GM23338 (cell line): Measurements from ENCODE around the gene HMCES.
A peak's percentile ranks its signal among the peaks of the same experiment; 100 is the strongest.
"Not testable (repeated sequence)": the region's sequence is repeated elsewhere in the genome, so short reads cannot be mapped to it uniquely, and the experiment has no call there.

Experiments used
- CREB1 ChIP-seq: fragments of 250-450 bp; sonication (Bioruptor Pico); IDR thresholded peaks from 2 replicates; pipeline ENCODE4 v1.5.0; 2020; ENCODE audit warnings: low read depth, mild to moderate bottlenecking, moderate library complexity
- EZH2 ChIP-seq: fragments of 200-600 bp; sonication (generic); IDR thresholded peaks from one replicate; pipeline ENCODE4 v1.8.0; 2017; ENCODE audit warnings: antibody characterized with exemption, mild to moderate bottlenecking, low read depth; ENCODE audit not compliant: unreplicated experiment
- EZH2phosphoT487 ChIP-seq: fragments of 200-600 bp; sonication (generic); IDR thresholded peaks from one replicate; pipeline ENCODE4 v1.8.1; 2018; ENCODE audit warnings: antibody characterized with exemption; ENCODE audit not compliant: unreplicated experiment
- JUNB ChIP-seq: IDR thresholded peaks from one replicate; pipeline ENCODE4 v1.6.1; 2016; ENCODE audit warnings: antibody characterized with exemption; ENCODE audit not compliant: unreplicated experiment
- NANOG ChIP-seq: IDR thresholded peaks from 2 replicates; pipeline ENCODE4 v1.6.1; 2016; ENCODE audit warnings: antibody characterized with exemption, borderline replicate concordance
- POLR2AphosphoS5 ChIP-seq: IDR thresholded peaks from 2 replicates; pipeline ENCODE4 v1.6.1; 2016; ENCODE audit warnings: antibody characterized with exemption, low read depth
- STAT1 ChIP-seq: IDR thresholded peaks from one replicate; pipeline ENCODE4 v1.6.1; 2016; ENCODE audit warnings: antibody characterized with exemption; ENCODE audit not compliant: unreplicated experiment
- ZNF331 ChIP-seq: fragments of 250-450 bp; sonication (Bioruptor Pico); IDR thresholded peaks from 2 replicates; pipeline ENCODE4 v1.5.0; 2020; ENCODE audit warnings: low read depth, mild to moderate bottlenecking, moderate library complexity
- TF ChIP-seq, protein P1 (sequence below): fragments of 250-450 bp; sonication (Bioruptor Pico); IDR thresholded peaks from 2 replicates; pipeline ENCODE4 v1.5.0; 2020; ENCODE audit warnings: mild to moderate bottlenecking, moderate library complexity
- TF ChIP-seq, protein P2 (sequence below), 2 experiments: fragments of 200-600 bp in 1 of 2; sonication (generic) in 1 of 2; conservative IDR thresholded peaks; 2 replicates each; pipeline versions ENCODE4 v1.5.1 to v1.6.1; 2016 to 2017; ENCODE audit warnings: antibody characterized with exemption in 2 of 2, low read depth in 2 of 2, mild to moderate bottlenecking in 2 of 2, moderate library complexity in 1 of 2
- TF ChIP-seq, protein P3 (sequence below): IDR thresholded peaks from one replicate; pipeline ENCODE4 v1.6.1; 2018; ENCODE audit warnings: antibody characterized with exemption; ENCODE audit not compliant: unreplicated experiment
- TF ChIP-seq, protein P4 (sequence below): IDR thresholded peaks from 2 replicates; pipeline ENCODE4 v1.6.1; 2016; ENCODE audit warnings: antibody characterized with exemption

DNA sequence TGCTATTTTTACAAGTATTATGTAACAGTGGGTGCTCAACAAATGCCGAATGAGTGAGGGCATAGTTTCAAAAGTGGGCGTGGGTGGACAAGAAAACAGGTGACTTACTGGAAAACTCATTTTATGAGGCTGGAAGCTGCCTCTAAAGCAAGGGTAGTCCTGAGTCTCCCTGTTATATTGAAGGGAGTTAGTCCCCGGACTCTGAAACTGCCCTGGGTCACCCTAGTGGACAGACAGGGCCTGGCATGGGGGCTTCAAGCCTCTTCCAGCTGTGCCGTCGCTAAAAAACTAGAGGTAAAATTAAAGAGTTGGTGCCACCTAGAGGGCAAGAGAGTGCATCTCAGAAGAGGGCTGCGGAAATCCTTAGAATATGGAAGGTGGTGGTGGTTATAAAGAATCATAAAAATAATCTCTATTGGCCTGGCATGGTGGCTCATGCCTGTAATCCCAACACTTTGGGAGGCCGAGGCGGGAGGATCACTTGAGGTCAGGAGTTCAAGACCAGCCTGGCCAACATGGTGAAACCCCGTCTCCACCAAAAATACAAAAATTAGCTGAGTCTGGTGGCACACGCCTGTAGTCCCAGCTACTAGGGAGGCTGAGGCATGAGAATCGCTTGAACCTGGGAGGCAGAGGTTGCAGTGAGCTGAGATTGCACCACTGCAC lies 32.9 kb upstream of the HMCES start:
- TF ChIP-seq EZH2phosphoT487; POLR2AphosphoS5; ZNF331 (CRISPR knock-in tag); STAT1; EZH2; NANOG; CREB1; JUNB: not testable (repeated sequence)
- TF ChIP-seq, protein P1, sequence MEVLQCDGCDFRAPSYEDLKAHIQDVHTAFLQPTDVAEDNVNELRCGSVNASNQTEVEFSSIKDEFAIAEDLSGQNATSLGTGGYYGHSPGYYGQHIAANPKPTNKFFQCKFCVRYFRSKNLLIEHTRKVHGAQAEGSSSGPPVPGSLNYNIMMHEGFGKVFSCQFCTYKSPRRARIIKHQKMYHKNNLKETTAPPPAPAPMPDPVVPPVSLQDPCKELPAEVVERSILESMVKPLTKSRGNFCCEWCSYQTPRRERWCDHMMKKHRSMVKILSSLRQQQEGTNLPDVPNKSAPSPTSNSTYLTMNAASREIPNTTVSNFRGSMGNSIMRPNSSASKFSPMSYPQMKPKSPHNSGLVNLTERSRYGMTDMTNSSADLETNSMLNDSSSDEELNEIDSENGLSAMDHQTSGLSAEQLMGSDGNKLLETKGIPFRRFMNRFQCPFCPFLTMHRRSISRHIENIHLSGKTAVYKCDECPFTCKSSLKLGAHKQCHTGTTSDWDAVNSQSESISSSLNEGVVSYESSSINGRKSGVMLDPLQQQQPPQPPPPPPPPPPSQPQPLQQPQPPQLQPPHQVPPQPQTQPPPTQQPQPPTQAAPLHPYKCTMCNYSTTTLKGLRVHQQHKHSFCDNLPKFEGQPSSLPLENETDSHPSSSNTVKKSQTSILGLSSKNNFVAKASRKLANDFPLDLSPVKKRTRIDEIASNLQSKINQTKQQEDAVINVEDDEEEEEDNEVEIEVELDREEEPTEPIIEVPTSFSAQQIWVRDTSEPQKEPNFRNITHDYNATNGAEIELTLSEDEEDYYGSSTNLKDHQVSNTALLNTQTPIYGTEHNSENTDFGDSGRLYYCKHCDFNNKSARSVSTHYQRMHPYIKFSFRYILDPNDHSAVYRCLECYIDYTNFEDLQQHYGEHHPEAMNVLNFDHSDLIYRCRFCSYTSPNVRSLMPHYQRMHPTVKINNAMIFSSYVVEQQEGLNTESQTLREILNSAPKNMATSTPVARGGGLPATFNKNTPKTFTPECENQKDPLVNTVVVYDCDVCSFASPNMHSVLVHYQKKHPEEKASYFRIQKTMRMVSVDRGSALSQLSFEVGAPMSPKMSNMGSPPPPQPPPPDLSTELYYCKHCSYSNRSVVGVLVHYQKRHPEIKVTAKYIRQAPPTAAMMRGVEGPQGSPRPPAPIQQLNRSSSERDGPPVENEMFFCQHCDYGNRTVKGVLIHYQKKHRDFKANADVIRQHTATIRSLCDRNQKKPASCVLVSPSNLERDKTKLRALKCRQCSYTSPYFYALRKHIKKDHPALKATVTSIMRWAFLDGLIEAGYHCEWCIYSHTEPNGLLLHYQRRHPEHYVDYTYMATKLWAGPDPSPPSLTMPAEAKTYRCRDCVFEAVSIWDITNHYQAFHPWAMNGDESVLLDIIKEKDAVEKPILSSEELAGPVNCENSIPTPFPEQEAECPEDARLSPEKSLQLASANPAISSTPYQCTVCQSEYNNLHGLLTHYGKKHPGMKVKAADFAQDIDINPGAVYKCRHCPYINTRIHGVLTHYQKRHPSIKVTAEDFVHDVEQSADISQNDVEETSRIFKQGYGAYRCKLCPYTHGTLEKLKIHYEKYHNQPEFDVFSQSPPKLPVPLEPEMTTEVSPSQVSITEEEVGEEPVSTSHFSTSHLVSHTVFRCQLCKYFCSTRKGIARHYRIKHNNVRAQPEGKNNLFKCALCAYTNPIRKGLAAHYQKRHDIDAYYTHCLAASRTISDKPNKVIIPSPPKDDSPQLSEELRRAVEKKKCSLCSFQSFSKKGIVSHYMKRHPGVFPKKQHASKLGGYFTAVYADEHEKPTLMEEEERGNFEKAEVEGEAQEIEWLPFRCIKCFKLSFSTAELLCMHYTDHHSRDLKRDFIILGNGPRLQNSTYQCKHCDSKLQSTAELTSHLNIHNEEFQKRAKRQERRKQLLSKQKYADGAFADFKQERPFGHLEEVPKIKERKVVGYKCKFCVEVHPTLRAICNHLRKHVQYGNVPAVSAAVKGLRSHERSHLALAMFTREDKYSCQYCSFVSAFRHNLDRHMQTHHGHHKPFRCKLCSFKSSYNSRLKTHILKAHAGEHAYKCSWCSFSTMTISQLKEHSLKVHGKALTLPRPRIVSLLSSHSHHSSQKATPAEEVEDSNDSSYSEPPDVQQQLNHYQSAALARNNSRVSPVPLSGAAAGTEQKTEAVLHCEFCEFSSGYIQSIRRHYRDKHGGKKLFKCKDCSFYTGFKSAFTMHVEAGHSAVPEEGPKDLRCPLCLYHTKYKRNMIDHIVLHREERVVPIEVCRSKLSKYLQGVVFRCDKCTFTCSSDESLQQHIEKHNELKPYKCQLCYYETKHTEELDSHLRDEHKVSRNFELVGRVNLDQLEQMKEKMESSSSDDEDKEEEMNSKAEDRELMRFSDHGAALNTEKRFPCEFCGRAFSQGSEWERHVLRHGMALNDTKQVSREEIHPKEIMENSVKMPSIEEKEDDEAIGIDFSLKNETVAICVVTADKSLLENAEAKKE (CRISPR knock-in tag), result not testable (repeated sequence)
- TF ChIP-seq, protein P2, sequence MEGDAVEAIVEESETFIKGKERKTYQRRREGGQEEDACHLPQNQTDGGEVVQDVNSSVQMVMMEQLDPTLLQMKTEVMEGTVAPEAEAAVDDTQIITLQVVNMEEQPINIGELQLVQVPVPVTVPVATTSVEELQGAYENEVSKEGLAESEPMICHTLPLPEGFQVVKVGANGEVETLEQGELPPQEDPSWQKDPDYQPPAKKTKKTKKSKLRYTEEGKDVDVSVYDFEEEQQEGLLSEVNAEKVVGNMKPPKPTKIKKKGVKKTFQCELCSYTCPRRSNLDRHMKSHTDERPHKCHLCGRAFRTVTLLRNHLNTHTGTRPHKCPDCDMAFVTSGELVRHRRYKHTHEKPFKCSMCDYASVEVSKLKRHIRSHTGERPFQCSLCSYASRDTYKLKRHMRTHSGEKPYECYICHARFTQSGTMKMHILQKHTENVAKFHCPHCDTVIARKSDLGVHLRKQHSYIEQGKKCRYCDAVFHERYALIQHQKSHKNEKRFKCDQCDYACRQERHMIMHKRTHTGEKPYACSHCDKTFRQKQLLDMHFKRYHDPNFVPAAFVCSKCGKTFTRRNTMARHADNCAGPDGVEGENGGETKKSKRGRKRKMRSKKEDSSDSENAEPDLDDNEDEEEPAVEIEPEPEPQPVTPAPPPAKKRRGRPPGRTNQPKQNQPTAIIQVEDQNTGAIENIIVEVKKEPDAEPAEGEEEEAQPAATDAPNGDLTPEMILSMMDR (conservative IDR thresholded peaks at IDR 0.05; ENCODE audit: low read depth in 2 of 2), result peak; percentile 87 to 99
- TF ChIP-seq, protein P3, sequence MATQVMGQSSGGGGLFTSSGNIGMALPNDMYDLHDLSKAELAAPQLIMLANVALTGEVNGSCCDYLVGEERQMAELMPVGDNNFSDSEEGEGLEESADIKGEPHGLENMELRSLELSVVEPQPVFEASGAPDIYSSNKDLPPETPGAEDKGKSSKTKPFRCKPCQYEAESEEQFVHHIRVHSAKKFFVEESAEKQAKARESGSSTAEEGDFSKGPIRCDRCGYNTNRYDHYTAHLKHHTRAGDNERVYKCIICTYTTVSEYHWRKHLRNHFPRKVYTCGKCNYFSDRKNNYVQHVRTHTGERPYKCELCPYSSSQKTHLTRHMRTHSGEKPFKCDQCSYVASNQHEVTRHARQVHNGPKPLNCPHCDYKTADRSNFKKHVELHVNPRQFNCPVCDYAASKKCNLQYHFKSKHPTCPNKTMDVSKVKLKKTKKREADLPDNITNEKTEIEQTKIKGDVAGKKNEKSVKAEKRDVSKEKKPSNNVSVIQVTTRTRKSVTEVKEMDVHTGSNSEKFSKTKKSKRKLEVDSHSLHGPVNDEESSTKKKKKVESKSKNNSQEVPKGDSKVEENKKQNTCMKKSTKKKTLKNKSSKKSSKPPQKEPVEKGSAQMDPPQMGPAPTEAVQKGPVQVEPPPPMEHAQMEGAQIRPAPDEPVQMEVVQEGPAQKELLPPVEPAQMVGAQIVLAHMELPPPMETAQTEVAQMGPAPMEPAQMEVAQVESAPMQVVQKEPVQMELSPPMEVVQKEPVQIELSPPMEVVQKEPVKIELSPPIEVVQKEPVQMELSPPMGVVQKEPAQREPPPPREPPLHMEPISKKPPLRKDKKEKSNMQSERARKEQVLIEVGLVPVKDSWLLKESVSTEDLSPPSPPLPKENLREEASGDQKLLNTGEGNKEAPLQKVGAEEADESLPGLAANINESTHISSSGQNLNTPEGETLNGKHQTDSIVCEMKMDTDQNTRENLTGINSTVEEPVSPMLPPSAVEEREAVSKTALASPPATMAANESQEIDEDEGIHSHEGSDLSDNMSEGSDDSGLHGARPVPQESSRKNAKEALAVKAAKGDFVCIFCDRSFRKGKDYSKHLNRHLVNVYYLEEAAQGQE, result not testable (repeated sequence)
- TF ChIP-seq, protein P4, sequence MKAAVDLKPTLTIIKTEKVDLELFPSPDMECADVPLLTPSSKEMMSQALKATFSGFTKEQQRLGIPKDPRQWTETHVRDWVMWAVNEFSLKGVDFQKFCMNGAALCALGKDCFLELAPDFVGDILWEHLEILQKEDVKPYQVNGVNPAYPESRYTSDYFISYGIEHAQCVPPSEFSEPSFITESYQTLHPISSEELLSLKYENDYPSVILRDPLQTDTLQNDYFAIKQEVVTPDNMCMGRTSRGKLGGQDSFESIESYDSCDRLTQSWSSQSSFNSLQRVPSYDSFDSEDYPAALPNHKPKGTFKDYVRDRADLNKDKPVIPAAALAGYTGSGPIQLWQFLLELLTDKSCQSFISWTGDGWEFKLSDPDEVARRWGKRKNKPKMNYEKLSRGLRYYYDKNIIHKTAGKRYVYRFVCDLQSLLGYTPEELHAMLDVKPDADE, result not testable (repeated sequence)
